Stimulated activated CD4-positive, alpha-beta T cell treated with anti-CD3 and anti-CD28 coated beads, Interleukin-12 subunit alpha, Interleukin-12 subunit beta, amount 100 ng/mL, for 24 hours (primary cell): ENCODE measurements around the gene PRLR.

ENCODE experiments used
- DNase-seq, 2 experiments: peaks; one replicate each; pipeline ENCODE4 v3.0.0-alpha.2; 2020; ENCODE audit warnings: low read depth in 2 of 2

PRLR gene

DNA sequence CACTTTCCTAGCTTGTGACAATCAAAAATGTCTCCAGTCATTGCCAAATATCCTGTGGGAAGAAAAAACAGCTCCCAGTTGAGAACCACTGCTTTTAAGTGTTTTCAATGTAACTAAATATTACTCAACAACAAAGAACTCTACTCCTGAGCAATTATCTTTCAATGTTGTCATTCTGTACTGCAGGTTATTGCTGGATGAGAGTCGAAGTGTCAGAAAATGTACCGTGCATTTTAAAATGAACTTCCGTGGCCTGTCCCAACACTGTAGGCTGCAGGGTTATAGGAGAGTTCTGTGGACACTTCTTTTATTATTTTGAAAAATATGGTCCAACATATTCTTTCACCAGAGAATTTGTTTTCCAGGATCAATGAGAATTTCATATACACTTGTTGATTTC is 147.8 kb downstream of the PRLR start:
- no peak for DNase-seq

DNA sequence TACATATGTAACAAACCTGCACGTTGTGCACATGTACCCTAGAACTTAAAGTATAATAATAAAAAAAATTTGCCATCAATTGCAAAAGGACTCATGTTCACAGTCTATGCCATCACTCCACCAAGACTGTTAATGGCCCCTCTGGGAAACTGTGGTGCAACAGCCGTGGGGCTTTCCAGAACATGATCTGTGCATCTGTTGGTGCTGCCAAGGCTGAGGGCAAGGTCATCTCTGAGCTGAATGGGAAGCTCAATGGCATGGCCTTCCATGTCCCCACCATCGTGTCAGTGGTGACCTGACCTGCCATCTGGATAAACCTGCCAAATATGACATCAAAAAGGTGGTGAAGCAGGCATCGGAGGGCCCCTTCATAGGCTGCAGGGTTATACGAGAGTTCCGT is 149.2 kb downstream of the PRLR start:
- no peak for DNase-seq

DNA sequence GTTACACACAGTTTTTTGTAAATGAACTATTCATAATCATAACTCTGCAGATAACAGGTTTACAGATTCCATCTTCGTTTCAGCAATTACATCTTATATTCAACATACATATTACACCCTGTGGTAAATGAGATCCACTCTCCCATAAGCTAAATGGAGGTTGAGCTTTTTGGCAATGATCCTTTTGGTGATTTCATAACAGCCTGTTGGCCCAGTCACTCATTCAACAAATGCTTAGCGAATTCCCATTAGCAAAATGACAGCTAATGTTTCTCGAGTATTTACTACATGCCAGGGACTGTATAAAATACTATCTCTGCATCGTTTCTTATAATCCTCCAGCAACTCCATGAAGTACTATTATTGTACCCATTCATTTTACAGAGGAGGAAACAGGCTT is 157.1 kb downstream of the PRLR start:
- no peak for DNase-seq

DNA sequence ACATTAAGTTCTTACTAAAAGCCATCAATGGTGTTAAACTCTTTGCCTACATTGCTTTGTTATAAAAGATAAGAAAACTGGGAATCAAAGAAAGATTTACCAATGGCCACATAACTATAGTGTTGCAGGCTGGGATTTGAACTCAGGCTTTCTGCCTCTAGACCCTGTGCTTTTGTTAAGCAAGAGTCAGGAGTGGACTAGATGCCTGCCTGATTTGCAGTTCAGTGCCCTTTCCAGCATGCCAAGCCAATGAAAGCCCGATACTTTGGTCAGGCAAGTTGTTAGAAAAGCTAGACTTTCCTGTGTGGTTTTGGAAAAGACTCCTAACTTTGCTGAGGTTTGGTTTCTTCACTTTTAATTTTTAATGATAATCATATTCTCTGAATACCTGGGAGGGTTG is 161.1 kb downstream of the PRLR start:
- DNase-seq, result no peak

DNA sequence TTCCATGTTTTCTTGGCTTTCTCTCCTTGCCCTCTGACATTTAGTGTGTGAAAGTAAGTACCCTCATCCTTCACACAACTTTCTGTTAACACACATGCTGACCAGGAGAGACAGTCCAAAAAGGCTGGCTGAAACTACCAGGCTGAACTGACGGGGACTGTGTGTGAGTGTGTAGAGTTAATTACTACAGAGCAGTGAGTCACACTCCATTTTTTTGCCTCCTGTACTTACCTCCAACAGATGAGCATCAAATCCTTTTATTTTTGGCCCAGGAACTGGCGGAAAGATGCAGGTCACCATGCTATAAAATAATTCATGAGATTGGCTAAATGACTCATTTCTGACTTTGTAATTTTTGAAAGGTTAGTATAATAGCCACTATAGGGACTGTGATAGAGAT is 162.3 kb downstream of the PRLR start:
- no peak for DNase-seq

- no peak for DNase-seq
Measured at GRCh38 chr5:35066260-35066795, 164.0 kb downstream of the PRLR start.

GRCh38 chr5:35063414-35063813 is 166.9 kb downstream of the PRLR start:
- no peak for DNase-seq

DNA sequence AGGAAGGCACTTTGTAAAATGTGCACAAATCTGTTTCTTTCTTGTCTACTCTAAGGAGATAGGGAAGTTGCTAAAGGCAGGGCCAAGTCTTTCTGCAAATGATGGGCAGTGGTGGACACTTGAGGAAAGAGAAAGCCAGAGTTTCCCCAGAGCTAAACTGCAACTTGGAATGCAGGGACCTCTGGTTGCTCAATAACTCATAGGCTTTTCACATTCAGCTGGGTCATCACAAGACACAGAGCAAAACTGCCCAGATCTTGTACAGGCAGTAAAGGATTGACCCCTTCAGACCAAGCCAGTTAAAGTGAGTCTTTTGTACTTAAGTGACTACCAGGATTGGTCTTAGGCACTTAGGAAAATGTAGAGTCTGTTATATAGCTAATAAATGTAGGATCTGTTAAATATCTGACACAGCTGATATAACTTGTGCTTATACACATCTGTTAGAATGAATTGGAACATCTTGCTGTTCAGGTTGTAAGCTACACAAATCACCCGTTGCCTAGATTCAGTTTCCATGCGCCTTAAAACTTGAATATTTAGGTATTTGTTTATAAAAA is 169.0 kb downstream of the PRLR start:
- DNase-seq, result no peak

GRCh38 chr5:35060236-35060635 is 170.1 kb downstream of the PRLR start:
- no peak for DNase-seq

DNA sequence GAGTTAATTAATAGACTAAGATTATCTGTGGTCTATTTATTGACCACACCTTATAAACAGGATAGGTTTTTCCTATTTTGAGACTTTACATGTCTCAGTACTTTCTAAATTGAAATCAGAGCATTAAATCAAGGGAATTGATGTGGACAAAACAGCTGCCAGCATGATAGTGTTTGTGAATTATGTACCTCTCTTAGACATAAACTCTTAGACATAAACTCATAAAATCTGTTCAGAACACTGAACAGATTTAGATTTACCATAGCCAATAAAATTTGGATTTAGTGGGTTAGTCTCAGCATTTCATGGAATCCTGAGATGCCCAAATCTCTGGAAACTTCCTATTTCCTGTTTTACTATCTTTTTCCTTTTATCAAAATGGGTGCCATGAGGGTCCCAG is 171.0 kb downstream of the PRLR start:
- no peak for DNase-seq

GRCh38 chr5:35058374-35058788 is 171.9 kb downstream of the PRLR start:
- DNase-seq, result no peak

DNA sequence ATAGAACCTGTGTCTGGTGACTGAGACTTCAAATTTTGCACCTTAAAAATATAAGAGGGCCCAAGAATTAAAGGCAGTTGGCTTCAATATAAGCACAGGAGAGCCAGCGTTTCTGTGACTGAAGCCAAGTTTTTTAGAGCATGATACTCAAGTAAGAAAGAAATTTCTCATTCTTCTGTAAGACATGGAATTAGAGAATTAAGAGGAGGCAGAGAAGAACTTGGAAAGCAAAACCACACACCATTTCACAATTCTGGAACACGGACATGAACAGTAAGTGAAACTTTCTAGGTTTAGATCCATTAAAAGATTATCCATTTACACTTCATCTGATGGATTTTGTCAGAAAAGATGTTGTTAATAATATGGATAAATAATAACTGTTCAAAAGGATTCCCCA is 173.6 kb downstream of the PRLR start:
- DNase-seq, result no peak

- no peak for DNase-seq
Measured at GRCh38 chr5:35052838-35053237, 177.4 kb downstream of the PRLR start.

- no peak for DNase-seq
Measured at GRCh38 chr5:35050541-35051126, 179.7 kb downstream of the PRLR start.

DNA sequence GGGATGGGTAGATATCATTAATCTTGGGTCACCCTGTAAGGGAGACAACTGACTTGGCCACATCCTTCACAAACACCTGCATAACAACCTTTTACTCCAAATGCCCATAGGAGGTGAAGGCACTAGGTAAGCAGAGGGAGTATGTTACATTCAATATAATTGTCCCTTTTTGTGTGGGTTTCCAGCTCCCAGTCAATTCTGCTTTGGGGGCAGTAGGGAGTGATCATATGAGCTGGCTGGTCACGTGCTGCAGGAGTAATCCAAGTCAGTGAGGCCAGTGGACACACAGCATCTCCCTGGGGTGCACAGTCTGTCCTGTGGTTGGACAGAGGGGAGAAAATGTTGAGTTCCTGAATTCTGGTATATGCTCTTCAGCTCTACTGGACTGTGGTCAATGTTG is 181.4 kb downstream of the PRLR start:
- no peak for DNase-seq

DNA sequence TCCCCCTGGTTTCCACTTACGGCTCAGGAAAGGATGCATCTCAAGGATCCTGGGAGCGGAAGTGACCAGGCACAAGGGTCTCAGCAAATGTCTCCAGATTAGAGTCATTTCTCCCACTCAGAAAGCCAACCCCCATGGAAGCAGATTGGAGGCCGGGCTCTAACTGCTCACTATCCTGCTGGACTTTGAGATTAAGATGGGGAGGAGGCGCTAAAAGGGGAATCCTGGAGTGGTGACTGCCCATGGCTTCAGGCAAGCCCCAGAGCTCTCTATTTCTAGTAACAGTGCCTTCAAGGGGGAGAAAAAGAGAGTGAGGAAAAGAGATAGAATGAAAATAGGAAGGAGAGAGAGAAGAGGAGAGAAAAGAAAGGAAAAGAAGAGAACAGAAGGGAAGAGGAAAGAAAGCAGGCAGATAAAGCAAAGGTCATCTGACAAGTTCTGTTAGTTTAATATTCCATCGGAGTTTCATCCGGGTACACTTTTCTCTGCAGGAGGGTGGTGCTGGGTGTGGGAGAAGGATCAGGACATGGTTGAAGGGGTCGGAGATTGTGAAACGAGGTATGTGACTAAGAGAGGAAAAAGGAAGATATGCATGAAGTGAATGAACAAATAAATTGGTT is 182.4 kb downstream of the PRLR start, which contains the start of gene AGXT2:
TSS of gene AGXT2 (minus strand) at position 165 of the 620 bp plus-strand sequence. CDS start at position 108, 57 bp downstream.
- no peak for DNase-seq

- DNase-seq, result no peak
Measured at GRCh38 chr5:35046774-35047173, 183.5 kb downstream of the PRLR start.

- no peak for DNase-seq
Measured at GRCh38 chr5:35045280-35045679, 185.0 kb downstream of the PRLR start.

GRCh38 chr5:35044649-35045048 is 185.6 kb downstream of the PRLR start:
- no peak for DNase-seq

DNA sequence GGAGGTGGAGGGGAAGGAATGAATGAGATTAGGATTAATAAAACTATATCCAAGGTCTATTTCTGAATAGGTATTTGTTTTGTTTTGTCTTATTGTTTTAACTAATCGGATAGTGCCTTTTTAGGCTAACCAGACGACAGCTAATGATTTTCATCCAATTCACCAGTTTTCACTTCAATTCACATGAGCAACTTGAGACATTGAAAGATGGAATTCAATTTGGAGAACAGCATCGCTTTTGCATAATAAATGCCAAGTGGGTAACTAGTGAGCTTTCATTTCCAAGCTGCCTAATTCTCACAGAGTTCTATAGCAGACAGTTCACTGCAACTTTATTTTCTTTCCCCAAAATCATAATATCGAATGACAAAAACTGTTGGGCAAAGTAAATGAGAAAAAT is 187.5 kb downstream of the PRLR start:
- DNase-seq, result no peak

GRCh38 chr5:35041261-35041660 is 189.0 kb downstream of the PRLR start:
- DNase-seq, result no peak

DNA sequence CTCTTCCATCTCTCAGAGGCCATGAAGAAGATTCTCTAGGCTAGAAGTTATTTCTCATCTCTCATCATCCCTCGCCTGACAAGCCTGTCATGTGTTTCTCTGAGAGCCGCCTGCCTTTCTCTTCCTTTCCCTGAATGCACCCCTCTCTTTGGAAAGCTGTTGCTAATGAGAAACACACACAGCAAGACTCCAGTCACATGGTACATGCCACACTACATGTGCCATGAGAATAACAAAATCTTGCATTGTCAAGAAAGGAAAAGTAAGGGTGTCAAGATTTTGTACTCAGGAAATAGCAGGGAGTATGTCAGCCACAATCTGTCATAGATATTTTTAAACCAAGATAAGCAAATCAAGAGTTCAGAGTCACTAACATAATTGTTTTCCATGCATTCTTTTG is 191.4 kb downstream of the PRLR start:
- DNase-seq, result no peak

GRCh38 chr5:35036536-35036935 is 193.8 kb downstream of the PRLR start:
- no peak for DNase-seq
